GM19351 (cell line): ENCODE data around the gene PALMD.
A peak's percentile ranks its signal among the peaks of the same experiment; 100 is the strongest.

Source experiments
- ATAC-seq: cut with Tn5 transposase; IDR thresholded peaks from one replicate; pipeline ENCODE4 v1.9.1; 2021; ENCODE audit warnings: mild to moderate bottlenecking, moderate library complexity; ENCODE audit not compliant: unreplicated experiment

PALMD gene

DNA sequence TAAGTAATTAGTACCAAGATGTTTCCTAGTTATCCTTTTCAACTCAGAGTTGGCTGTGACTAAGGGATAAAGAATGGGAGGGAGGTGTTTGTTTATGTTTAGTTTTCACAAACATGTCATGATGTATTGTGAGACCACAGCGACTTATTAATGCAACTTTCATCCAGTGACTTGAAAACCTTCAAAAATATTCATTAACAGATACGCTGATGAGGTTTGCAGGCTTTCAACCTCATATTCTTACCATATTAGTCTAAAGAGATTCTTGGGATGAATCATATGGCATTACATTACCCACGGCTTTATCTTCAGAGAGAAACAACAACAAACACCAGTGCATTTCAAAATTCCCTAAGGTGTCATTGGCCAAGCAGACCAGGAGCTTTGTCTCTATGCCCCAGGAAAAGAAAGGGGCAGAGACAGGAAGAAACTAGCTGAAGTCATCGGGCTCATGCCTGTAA, 36.4 kb downstream of the PALMD start:
- ATAC-seq = no peak

DNA sequence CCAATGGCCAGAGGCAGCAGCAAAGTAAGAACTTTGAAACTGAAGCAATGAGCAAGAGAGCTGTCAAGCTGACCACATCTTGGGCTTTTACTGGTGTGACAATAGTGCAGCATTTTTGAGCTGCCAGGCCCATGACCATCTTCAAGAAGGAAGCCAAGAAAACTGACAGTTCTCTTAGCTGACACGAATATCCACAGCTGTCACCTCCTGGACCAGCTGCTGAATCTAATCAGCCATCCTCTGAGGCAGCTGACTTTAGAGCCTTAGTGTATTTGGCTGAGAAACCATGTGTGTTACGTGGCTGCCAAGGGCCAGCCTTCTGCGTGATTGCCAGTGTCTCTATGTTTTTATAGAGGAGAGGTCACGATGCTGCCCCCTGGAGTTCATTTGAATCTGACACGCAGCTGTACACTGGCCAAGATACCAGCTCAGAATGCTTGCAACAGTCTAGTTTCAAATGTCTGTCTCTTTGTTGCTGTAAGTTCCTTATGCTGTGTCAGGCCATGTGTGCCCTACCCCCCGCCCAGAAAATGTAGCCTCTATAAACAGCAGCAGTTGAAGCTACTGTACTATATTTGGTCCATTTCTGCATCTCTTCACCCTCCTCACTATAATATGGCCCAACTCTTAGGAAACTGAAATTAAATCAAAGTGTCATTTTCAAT, 39.7 kb downstream of the PALMD start:
- ATAC-seq = peak; percentile 91

DNA sequence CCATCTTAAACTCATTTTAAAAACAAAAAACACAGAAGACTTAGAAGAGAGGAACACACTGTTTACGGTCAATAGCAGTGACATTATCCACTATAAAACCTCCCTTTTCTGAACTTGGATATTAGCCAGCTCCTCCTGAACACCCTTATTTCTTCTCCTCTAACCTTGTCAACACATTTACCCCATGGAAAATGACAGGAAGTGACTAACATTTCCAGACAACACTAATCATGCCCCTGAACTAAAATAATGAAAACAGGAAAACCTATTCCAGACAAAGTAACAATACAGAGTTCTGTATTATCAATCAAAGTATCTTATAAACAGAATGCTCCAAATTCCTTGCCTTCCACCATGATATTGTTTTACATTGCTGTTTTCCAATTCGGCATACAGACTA, 45.3 kb downstream of the PALMD start:
- ATAC-seq = no peak

DNA sequence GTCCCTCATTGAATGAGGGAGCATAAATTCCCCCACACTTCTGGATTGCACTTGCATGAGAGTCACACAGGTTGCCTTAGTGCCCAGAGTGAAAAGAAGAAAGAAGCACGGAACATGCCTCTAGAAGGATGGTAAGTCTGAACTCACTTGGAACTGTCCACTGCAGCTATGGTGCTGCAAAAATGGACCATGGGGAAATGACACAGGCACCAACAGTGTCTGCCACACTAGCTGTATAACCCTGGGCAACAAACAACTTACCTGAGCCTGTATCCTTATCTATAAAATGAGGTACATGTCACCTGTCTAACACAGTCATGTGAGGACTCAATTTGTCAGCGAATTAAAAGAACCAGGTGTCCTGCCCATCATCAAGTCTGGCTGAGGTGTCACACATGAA, 50.7 kb downstream of the PALMD start:
- no peak for ATAC-seq

- ATAC-seq = no peak
Measured at GRCh38 chr1:99697580-99697979, 51.7 kb downstream of the PALMD start.

DNA sequence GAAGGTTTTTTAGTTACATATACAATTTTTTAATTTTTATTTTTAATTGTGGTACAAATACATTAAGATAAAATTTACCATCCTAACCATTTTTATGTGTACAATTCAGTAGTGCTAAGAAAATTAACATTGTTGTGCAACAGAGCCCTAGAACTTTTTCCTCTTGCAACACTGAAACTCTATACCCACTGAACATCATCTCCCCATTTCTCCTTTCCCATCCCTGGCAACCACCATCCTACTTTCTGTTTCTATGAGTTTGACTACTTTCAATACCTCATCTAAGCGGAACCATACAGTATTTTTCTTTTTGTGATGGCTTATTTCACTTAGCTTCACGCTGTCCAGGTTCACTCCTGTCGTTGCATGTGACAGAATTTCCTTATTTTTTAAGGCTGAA, 54.1 kb downstream of the PALMD start:
- ATAC-seq = no peak

GRCh38 chr1:99702221-99702620, 56.3 kb downstream of the PALMD start:
- no peak for ATAC-seq

- ATAC-seq = no peak
Measured at GRCh38 chr1:99704356-99704816, 58.5 kb downstream of the PALMD start.

GRCh38 chr1:99705385-99705784, 59.5 kb downstream of the PALMD start:
- ATAC-seq = no peak

- peak; percentile 88 for ATAC-seq
Measured at GRCh38 chr1:99707535-99708142, 61.7 kb downstream of the PALMD start.

- no peak for ATAC-seq
Measured at GRCh38 chr1:99710994-99711393, 65.1 kb downstream of the PALMD start.

DNA sequence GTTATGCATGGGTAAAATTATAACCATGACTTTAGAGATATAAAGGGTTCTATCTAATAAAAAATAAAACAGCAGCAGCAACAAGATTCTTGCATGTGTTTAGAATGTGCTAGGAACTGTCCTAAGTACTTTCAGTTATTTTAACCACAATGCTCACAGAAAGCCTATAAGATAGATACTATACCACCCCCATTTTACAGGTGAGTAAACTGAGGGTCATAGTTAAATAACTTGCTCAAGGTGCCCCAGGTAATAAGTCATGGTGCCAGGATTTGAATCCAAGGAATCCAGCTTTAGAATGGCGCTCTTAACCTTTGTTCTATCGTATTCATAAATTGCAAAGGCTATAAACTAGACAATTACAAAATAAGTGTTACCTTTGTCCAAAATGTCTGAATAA, 67.1 kb downstream of the PALMD start:
- no peak for ATAC-seq

DNA sequence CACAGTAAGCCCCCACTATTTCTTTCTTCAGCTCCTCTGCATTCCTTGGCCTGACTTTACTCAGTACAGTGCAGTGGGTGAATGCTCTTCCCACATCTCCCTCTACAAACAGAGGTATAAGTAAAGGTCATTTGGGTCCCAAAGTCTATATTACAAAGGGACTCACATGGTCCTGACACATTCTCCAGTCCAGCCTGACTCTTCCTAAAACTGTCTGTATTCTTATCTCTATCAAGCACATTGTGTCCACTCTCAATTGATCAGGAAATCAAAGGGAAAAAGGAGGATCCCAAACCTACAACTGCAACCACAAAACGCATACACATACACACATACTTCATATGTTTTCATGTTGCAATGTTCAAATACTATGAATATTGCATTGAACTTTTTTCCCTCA, 71.1 kb downstream of the PALMD start:
- no peak for ATAC-seq

DNA sequence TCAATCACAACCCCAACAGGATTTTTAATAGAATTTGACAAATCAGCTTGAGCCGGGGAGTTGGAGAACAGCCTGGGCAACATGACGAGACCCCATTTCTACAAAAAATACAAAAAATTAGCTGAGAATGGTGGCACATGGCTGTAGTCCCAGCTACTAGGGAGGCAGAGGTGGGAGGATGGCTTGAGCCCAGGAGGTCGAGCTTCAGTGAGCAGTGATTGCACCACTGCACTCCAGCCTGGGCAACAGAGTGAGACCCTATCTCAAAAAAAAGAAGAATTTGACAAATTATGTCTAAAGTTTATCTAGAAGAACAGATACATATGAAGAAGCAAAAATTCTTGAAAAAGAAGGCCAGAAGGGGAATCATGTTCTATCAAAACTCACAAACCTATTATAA, 77.3 kb downstream of the PALMD start:
- ATAC-seq = no peak

- ATAC-seq = no peak
Measured at GRCh38 chr1:99725996-99726395, 80.1 kb downstream of the PALMD start.

- no peak for ATAC-seq
Measured at GRCh38 chr1:99726407-99726806, 80.5 kb downstream of the PALMD start.

DNA sequence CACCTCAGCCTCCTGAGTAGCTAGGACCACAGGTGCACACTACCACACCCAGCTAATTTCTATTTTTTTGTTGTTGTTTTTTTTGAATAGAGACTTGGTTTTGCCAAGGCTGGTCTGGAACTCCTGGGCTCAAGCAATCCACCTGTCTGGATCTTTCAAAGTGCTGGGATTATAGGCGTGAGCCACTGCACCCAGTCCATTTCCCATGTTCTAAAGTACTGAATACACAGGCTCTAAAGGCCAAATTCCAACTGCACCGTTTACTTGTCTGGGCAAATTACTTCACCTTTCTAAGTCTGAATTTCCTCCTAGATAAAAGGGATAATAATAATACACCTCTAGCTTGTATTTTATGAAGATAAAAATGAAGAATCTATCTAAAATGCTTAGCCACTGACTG, 80.9 kb downstream of the PALMD start:
- no peak for ATAC-seq

DNA sequence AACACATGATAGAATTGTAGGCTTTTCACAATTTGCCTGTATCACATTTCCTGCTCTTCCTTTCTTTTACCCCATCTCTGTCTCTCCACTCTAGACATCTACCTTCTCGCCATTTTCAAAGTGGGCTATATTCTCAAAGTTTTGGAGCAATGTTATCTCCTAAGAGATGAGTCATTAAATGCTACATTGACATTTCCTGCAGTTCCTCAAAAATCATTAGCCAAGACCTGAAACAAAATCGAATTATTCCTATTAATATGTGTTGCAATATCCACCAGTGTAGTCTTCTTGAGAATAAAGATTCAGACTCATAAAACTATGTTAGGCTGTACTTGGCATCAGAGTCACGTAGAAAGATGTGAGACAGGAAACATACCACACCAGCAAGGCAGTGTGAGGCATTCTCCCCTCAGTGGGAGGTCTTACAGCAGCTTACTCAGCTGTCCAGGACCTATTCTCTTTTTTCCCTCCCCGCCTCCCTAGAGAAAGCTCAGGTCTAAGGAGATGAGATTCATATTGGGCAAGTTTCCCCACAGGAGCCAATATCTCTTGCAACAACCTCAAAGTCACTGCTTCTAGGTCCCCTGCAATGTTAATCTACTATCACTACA, 81.8 kb downstream of the PALMD start:
- no peak for ATAC-seq

GRCh38 chr1:99728494-99729235, 82.8 kb downstream of the PALMD start:
- ATAC-seq = peak; percentile 61

GRCh38 chr1:99731384-99731783, 85.5 kb downstream of the PALMD start:
- no peak for ATAC-seq

DNA sequence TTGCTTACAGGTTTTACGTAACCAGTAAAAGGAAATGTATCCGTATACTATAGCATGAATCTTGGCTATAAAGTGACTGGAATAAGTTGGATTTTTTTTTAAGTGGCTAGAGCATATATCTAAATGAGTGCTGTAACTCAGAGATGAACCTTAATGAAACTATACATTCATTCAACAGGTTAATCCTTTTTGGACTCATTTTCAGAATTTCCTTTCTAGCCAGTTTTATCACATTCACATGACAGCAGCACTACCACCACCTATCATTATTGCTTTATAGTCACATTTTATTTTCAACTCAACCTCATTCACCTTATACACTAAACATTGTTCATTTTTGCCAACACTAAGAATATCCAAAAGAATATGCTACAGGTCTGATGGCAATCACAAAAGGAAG, 89.9 kb downstream of the PALMD start:
- no peak for ATAC-seq

DNA sequence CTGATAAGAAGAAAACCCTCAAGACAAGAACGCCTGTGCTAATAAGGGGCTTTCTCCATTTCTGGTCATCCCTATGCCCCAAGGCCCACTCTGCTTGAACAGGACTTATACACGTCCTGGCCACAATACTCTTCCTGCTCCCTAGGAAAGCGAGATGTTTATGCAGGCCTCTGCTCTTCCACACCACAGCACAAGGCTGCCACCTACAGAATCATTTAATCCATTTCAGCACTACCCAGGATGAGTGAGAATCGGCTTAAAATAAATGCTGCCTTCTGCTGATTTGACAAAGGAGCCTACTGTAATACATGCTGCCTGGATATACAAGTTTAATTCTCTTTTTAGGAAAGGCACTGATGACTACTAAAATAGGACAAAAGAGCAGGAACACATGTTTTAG, 91.1 kb downstream of the PALMD start:
- peak; percentile 64 for ATAC-seq
